ENCODE data around the gene RSRC1. TPM values are rescaled to one million over a fixed set of nuclear protein-coding genes. Genes with fewer than 3 reads are reported as not detected.
"Not testable (repeated sequence)": the region's sequence is repeated elsewhere in the genome, so short reads cannot be mapped to it uniquely, and the experiment has no call there.

Gene RSRC1
- 100 to 1,000 TPM in 3 of 8 experiments, 10 to 100 TPM in 5; 38.3 to 159 (median 45.1) TPM for total RNA-seq

GRCh38 chr3:158109804-158110657 lies at the start of gene RSRC1:
TSS of gene RSRC1 (plus strand) at chr3:158110089. CDS start at chr3:158122105, 12,016 bp downstream.
- Histone ChIP-seq H3K4me1 (replicated peaks in 1 of 2) (peaks cover 4 to 10% of the 10 kb centered on the region in 2 donors), H3K27ac (peak within 1 kb of the TSS; percentile 76 to 77), H3K4me3 (peak within 1 kb of the TSS; percentile 74 to 97 (median 85))
- WGBS, 10 experiments: 0 to 4% (median 1%) methylated on average over 3 to 32 of the region's 57 CpGs; no CpG with 5 or more reads in 1 of the 10 experiments
- ATAC-seq (replicated peaks in 6 of 8): peak; percentile 47 to 95 (median 86)
- in situ Hi-C loops (cut with MboI; ENCODE audit: low pct_unique_long_range_greater_than_20kb in 2 of 9, low sequenced_read_pairs in 9 of 9, unreplicated experiment in 9 of 9): loop anchor here in 3 of 9 experiments (25.0 kb wide), 3 partner anchors 202 to 498 kb away; no protein-coding TSS in a partner anchor

- WGBS, 10 experiments: 80 to 100% (median 100%) methylated on average over 1 to 2 of the region's 2 CpGs; no CpG with 5 or more reads in 2 of the 10 experiments
- in situ Hi-C loops (cut with MboI; ENCODE audit: low pct_unique_long_range_greater_than_20kb in 2 of 9, low sequenced_read_pairs in 9 of 9, unreplicated experiment in 9 of 9); ATAC-seq (replicated peaks in 6 of 8): not testable (repeated sequence)
These were observed 44.3 kb upstream of the RSRC1 start for GRCh38 chr3:158065574-158065973.

GRCh38 chr3:158072790-158073189 lies 37.1 kb upstream of the RSRC1 start:
- in situ Hi-C loops (cut with MboI; ENCODE audit: low pct_unique_long_range_greater_than_20kb in 2 of 9, low sequenced_read_pairs in 9 of 9, unreplicated experiment in 9 of 9): no loop called here
- Histone ChIP-seq H3K4me1 (replicated peaks in 1 of 2) (no peaks in the 10 kb centered on the region), H3K4me3 (no peak overlapping the region), H3K27ac (no peak overlapping the region)
- no peak for ATAC-seq (replicated peaks in 6 of 8)

More at GRCh38 chr3:158065574-158065973, 44.3 kb upstream of the RSRC1 start:
- peaks cover 0 to 18% of the 10 kb centered on the region in 2 donors for H3K4me1 ChIP-seq (replicated peaks in 1 of 2)
- not testable (repeated sequence) for H3K27ac ChIP-seq, H3K4me3 ChIP-seq

- Histone ChIP-seq H3K4me3 (no peak overlapping the region), H3K4me1 (replicated peaks in 1 of 2) (no peaks in the 10 kb centered on the region), H3K27ac (no peak overlapping the region)
- 45 to 100% (median 75%) methylated on average over 1 of the region's 1 CpG; no CpG with 5 or more reads in 1 of the 10 experiments for WGBS, 10 experiments
- in situ Hi-C loops (cut with MboI; ENCODE audit: low pct_unique_long_range_greater_than_20kb in 2 of 9, low sequenced_read_pairs in 9 of 9, unreplicated experiment in 9 of 9): no loop called here
- no peak for ATAC-seq (replicated peaks in 6 of 8)
These were observed 35.3 kb upstream of the RSRC1 start for GRCh38 chr3:158074591-158074990.

GRCh38 chr3:158079599-158079998 lies 30.3 kb upstream of the RSRC1 start:
- no peak overlapping the region for H3K4me3 ChIP-seq
- in situ Hi-C loops (cut with MboI; ENCODE audit: low pct_unique_long_range_greater_than_20kb in 2 of 9, low sequenced_read_pairs in 9 of 9, unreplicated experiment in 9 of 9): loop anchor here in 2 of 9 experiments (25.0 kb wide), 2 partner anchors 92 to 467 kb away; no protein-coding TSS in a partner anchor
- ATAC-seq (replicated peaks in 6 of 8): no peak
- no peak overlapping the region for H3K27ac ChIP-seq
- whole genome bisulfite sequencing, 10 experiments: 80 to 100% (median 100%) methylated on average over 1 of the region's 1 CpG; no CpG with 5 or more reads in 1 of the 10 experiments
- H3K4me1 ChIP-seq (replicated peaks in 1 of 2): no peaks in the 10 kb centered on the region

GRCh38 chr3:158084651-158085050 lies 25.2 kb upstream of the RSRC1 start:
- ATAC-seq (replicated peaks in 6 of 8): no peak
- H3K4me1 ChIP-seq (replicated peaks in 1 of 2): no peaks in the 10 kb centered on the region
- H3K4me3 ChIP-seq: no peak overlapping the region
- in situ Hi-C loops (cut with MboI; ENCODE audit: low pct_unique_long_range_greater_than_20kb in 2 of 9, low sequenced_read_pairs in 9 of 9, unreplicated experiment in 9 of 9): loop anchor here in 2 of 9 experiments (25.0 kb wide), 2 partner anchors 97 to 472 kb away; no protein-coding TSS in a partner anchor
- H3K27ac ChIP-seq: no peak overlapping the region

GRCh38 chr3:158085358-158085757 lies 24.5 kb upstream of the RSRC1 start:
- H3K4me3 ChIP-seq: no peak overlapping the region
- no peak overlapping the region for H3K27ac ChIP-seq
- ATAC-seq (replicated peaks in 6 of 8): no peak
- H3K4me1 ChIP-seq (replicated peaks in 1 of 2): no peaks in the 10 kb centered on the region
- in situ Hi-C loops (cut with MboI; ENCODE audit: low pct_unique_long_range_greater_than_20kb in 2 of 9, low sequenced_read_pairs in 9 of 9, unreplicated experiment in 9 of 9): loop anchor here in 2 of 9 experiments (25.0 kb wide), 2 partner anchors 98 to 473 kb away; no protein-coding TSS in a partner anchor

GRCh38 chr3:158085931-158086330 lies 24.0 kb upstream of the RSRC1 start:
- no peak for ATAC-seq (replicated peaks in 6 of 8)
- WGBS, 10 experiments: 0 to 100% (median 60%) methylated on average over 1 of the region's 1 CpG; no CpG with 5 or more reads in 2 of the 10 experiments
- in situ Hi-C loops (cut with MboI; ENCODE audit: low pct_unique_long_range_greater_than_20kb in 2 of 9, low sequenced_read_pairs in 9 of 9, unreplicated experiment in 9 of 9): loop anchor here in 2 of 9 experiments (25.0 kb wide), 2 partner anchors 99 to 474 kb away; no protein-coding TSS in a partner anchor
- Histone ChIP-seq H3K4me3 (no peak overlapping the region), H3K27ac (no peak overlapping the region), H3K4me1 (replicated peaks in 1 of 2) (no peaks in the 10 kb centered on the region)

GRCh38 chr3:158086361-158086760 lies 23.5 kb upstream of the RSRC1 start:
- Histone ChIP-seq H3K4me1 (replicated peaks in 1 of 2) (no peaks in the 10 kb centered on the region), H3K4me3 (no peak overlapping the region), H3K27ac (no peak overlapping the region)
- ATAC-seq (replicated peaks in 6 of 8): no peak
- in situ Hi-C loops (cut with MboI; ENCODE audit: low pct_unique_long_range_greater_than_20kb in 2 of 9, low sequenced_read_pairs in 9 of 9, unreplicated experiment in 9 of 9): loop anchor here in 2 of 9 experiments (25.0 kb wide), 2 partner anchors 99 to 474 kb away; no protein-coding TSS in a partner anchor
- 0 to 60% (median 27%) methylated on average over 1 of the region's 1 CpG; no CpG with 5 or more reads in 1 of the 10 experiments for WGBS, 10 experiments

GRCh38 chr3:158086776-158087175 lies 23.1 kb upstream of the RSRC1 start:
- Histone ChIP-seq H3K4me3 (no peak overlapping the region), H3K27ac (no peak overlapping the region), H3K4me1 (replicated peaks in 1 of 2) (no peaks in the 10 kb centered on the region)
- WGBS, 10 experiments: 20 to 100% (median 94%) methylated on average over 1 to 2 of the region's 2 CpGs
- ATAC-seq (replicated peaks in 6 of 8): peak in 2 of 8 experiments; percentile 26 to 38
- in situ Hi-C loops (cut with MboI; ENCODE audit: low pct_unique_long_range_greater_than_20kb in 2 of 9, low sequenced_read_pairs in 9 of 9, unreplicated experiment in 9 of 9): loop anchor here in 2 of 9 experiments (25.0 kb wide), 2 partner anchors 99 to 474 kb away; no protein-coding TSS in a partner anchor

GRCh38 chr3:158091531-158091930 lies 18.4 kb upstream of the RSRC1 start:
- Histone ChIP-seq H3K4me1 (replicated peaks in 1 of 2) (no peaks in the 10 kb centered on the region), H3K27ac (no peak overlapping the region), H3K4me3 (no peak overlapping the region)
- 7 to 75% (median 34%) methylated on average over 2 to 5 of the region's 5 CpGs; no CpG with 5 or more reads in 1 of the 10 experiments for WGBS, 10 experiments
- in situ Hi-C loops (cut with MboI; ENCODE audit: low pct_unique_long_range_greater_than_20kb in 2 of 9, low sequenced_read_pairs in 9 of 9, unreplicated experiment in 9 of 9): loop anchor here in 2 of 9 experiments (25.0 kb wide), 2 partner anchors 104 to 479 kb away; no protein-coding TSS in a partner anchor
- peak in 3 of 8 experiments; percentile 33 to 62 (median 36) for ATAC-seq (replicated peaks in 6 of 8)

GRCh38 chr3:158093526-158093925 lies 16.4 kb upstream of the RSRC1 start:
- Histone ChIP-seq H3K4me3 (no peak overlapping the region), H3K27ac (no peak overlapping the region), H3K4me1 (replicated peaks in 1 of 2) (peaks cover 3% of the 10 kb centered on the region in 2 donors)
- WGBS, 10 experiments: 34 to 100% (median 60%) methylated on average over 2 of the region's 2 CpGs; no CpG with 5 or more reads in 2 of the 10 experiments
- in situ Hi-C loops (cut with MboI; ENCODE audit: low pct_unique_long_range_greater_than_20kb in 2 of 9, low sequenced_read_pairs in 9 of 9, unreplicated experiment in 9 of 9): loop anchor here in 2 of 9 experiments (25.0 kb wide), 2 partner anchors 106 to 481 kb away; no protein-coding TSS in a partner anchor
- ATAC-seq (replicated peaks in 6 of 8): no peak

All from motor neuron (in vitro differentiated cells).